Measurements from ENCODE around the gene GTSE1. TPM values are rescaled to one million over a fixed set of nuclear protein-coding genes. Genes with fewer than 3 reads are reported as not detected.

The GTSE1 gene
- polyA plus RNA-seq, 2 of the 4 experiments (the other 2 are of a cell fraction) = 11.5 to 25.7 TPM

- peaks cover 19% of the 10 kb centered on the region for H3K4me1 ChIP-seq
- no peak overlapping the region for H3K4me2 ChIP-seq
- H3K27ac ChIP-seq = peak overlapping the region in 1 of 2 experiments; percentile 80; a peak in 3 of 6 replicates
- 66% methylated on average over 23 of the region's 45 CpGs for WGBS (ENCODE audit: missing lambda C conversion rate)
- CTCF ChIA-PET = interaction anchor here (0.6 to 7.8 kb wide), 46 partner anchors 10 to 323 kb away, joined by 3 to 171 read pairs (median 5); no protein-coding TSS in a partner anchor
- no peak for FAIRE-seq
- POLR2A ChIA-PET = interaction anchor here (0.6 to 1.3 kb wide), 4 partner anchors 138 to 175 kb away, joined by 3 to 8 read pairs (median 3); no protein-coding TSS in a partner anchor
- H3K4me3 ChIP-seq = no peak overlapping the region
- ATAC-seq = peak in 1 of 2 experiments; percentile 34; a peak in 3 of 6 replicates
- H3K9me3 ChIP-seq = no peaks in the 10 kb centered on the region
- TF ChIP-seq RNF2 (IDR thresholded peaks at IDR 0.05; ENCODE audit: borderline replicate concordance, low read depth) = no peak
- TF ChIP-seq HOXB13 (CRISPR knock-in tag; IDR thresholded peaks at IDR 0.05; ENCODE audit: low read depth) = no peak
- no peak for TF ChIP-seq HOXB5 (CRISPR knock-in tag; IDR thresholded peaks at IDR 0.05)
- TF ChIP-seq GATA3 (IDR thresholded peaks at IDR 0.05; ENCODE audit: borderline replicate concordance) = no peak
- TF ChIP-seq FOSB (CRISPR knock-in tag; IDR thresholded peaks at IDR 0.05) = no peak
- no peak for TF ChIP-seq ZNF302 (CRISPR knock-in tag; IDR thresholded peaks at IDR 0.05)
- no peak for TF ChIP-seq MYC (IDR thresholded peaks at IDR 0.05; ENCODE audit: borderline replicate concordance, low read length)
- TF ChIP-seq E2F6 (IDR thresholded peaks at IDR 0.05; ENCODE audit: borderline replicate concordance, low read depth) = no peak
- no peak for TF ChIP-seq RAD21 (conservative IDR thresholded peaks at IDR 0.05 in 1 of 2, IDR thresholded peaks at IDR 0.05 in 1 of 2)
- no peak for TF ChIP-seq POLR2A (IDR thresholded peaks at IDR 0.05; ENCODE audit: low read length)
- TF ChIP-seq ZFP36 (IDR thresholded peaks at IDR 0.05; ENCODE audit: borderline replicate concordance, partially characterized antibody) = no peak
- no peak for TF ChIP-seq CTCF (IDR thresholded peaks at IDR 0.05)
- no peak for TF ChIP-seq HES2 (IDR thresholded peaks at IDR 0.05)
- TF ChIP-seq MAFK (IDR thresholded peaks at IDR 0.05; ENCODE audit: partially characterized antibody) = no peak
- TF ChIP-seq BCL3 (IDR thresholded peaks at IDR 0.05) = no peak
- no peak for TF ChIP-seq CBX8 (IDR thresholded peaks at IDR 0.05)
- no peak for TF ChIP-seq KDM1A (IDR thresholded peaks at IDR 0.05; ENCODE audit: low read depth)
- TF ChIP-seq PHF8 (IDR thresholded peaks at IDR 0.05; ENCODE audit: borderline replicate concordance, low read depth) = no peak
- DNase-seq (ENCODE audit: low read depth in 1 of 2, low spot score in 1 of 2) = no peak
Observed at GRCh38 chr22:46366801-46367706, 70.4 kb downstream of the GTSE1 start.

GRCh38 chr22:46367707-46368191 lies 71.1 kb downstream of the GTSE1 start:
- H3K27ac ChIP-seq = peak overlapping the region; percentile 48 to 80; a peak in 5 of 6 replicates
- no peak for FAIRE-seq
- H3K4me1 ChIP-seq = peaks cover 19% of the 10 kb centered on the region
- H3K4me2 ChIP-seq = no peak overlapping the region
- POLR2A ChIA-PET = interaction anchor here (0.6 to 1.3 kb wide), 5 partner anchors 137 to 174 kb away, joined by 3 to 8 read pairs (median 3); no protein-coding TSS in a partner anchor
- CTCF ChIA-PET = interaction anchor here (0.6 to 7.8 kb wide), 50 partner anchors 10 to 355 kb away, joined by 3 to 171 read pairs (median 5); no protein-coding TSS in a partner anchor
- ATAC-seq = peak; percentile 75 to 93
- no peaks in the 10 kb centered on the region for H3K9me3 ChIP-seq
- TF ChIP-seq RAD21 (conservative IDR thresholded peaks at IDR 0.05 in 1 of 2, IDR thresholded peaks at IDR 0.05 in 1 of 2) (peak; percentile 82 to 83), CBX2 (IDR thresholded peaks at IDR 0.05; ENCODE audit: borderline replicate concordance, low read depth) (no peak), SMC3 (IDR thresholded peaks at IDR 0.05) (peak; percentile 92), MAX (IDR thresholded peaks at IDR 0.05) (peak; percentile 54; the same call in 1 of the 2 replicates), CTCF (IDR thresholded peaks at IDR 0.05) (peak; percentile 70)
- H3K4me3 ChIP-seq = no peak overlapping the region
- DNase-seq (ENCODE audit: low read depth in 1 of 2, low spot score in 1 of 2) = peak; percentile 64
- 32% methylated on average over 14 of the region's 19 CpGs for WGBS (ENCODE audit: missing lambda C conversion rate)
